Keratinocyte (primary cell): ENCODE data around the gene WDR27. TPM values are rescaled to one million over a fixed set of nuclear protein-coding genes. Genes with fewer than 3 reads are reported as not detected.

ENCODE experiments used
- DNase-seq: peaks from one replicate; pipeline ENCODE4 v3.0.0-alpha.2; 2011; ENCODE audit warnings: low read depth, missing footprints, low spot score
- FAIRE-seq: peaks from 2 replicates; lab custom pipeline; 2011; peaks lifted over from hg19 to GRCh38; lab: Jason Lieb, UNC
- H2AFZ ChIP-seq: 2 replicates; pipeline ENCODE4 v1.6.0; 2012; ENCODE audit warnings: low read length, control low read depth, inconsistent platforms; ENCODE audit not compliant: control insufficient read depth
- H3K27ac ChIP-seq: 2 replicates; pipeline ENCODE4 v1.5.1; 2011; ENCODE audit warnings: low read length; ENCODE audit not compliant: control insufficient read depth, insufficient read depth
- H3K27me3 ChIP-seq: 3 replicates; pipeline ENCODE4 v1.6.0; 2011; ENCODE audit warnings: low read length; ENCODE audit not compliant: control insufficient read depth, insufficient read depth; ENCODE audit errors: extremely low read depth
- H3K36me3 ChIP-seq, 2 experiments: 2 replicates in 1 of 2; 3 replicates in 1 of 2; pipeline ENCODE4 v1.5.1; 2011; ENCODE audit warnings: low read length in 2 of 2, mild to moderate bottlenecking in 1 of 2; ENCODE audit not compliant: control insufficient read depth in 2 of 2, insufficient read depth in 2 of 2; ENCODE audit errors: extremely low read depth in 1 of 2
- H3K4me1 ChIP-seq: 3 replicates; pipeline ENCODE4 v1.5.1; 2011; ENCODE audit warnings: low read length; ENCODE audit not compliant: control insufficient read depth, insufficient read depth; ENCODE audit errors: extremely low read depth
- H3K4me2 ChIP-seq: 3 replicates; pipeline ENCODE4 v1.6.0; 2011; ENCODE audit warnings: low read depth, low read length; ENCODE audit not compliant: control insufficient read depth, insufficient read depth; ENCODE audit errors: extremely low read depth
- H3K4me3 ChIP-seq, 3 experiments: fragments of 200-600 bp in 1 of 3; sonication (generic) in 1 of 3; 2 replicates in 2 of 3; 3 replicates in 1 of 3; pipeline ENCODE4 v1.5.1; 2011 to 2016; ENCODE audit warnings: low read length in 3 of 3, mild to moderate bottlenecking in 3 of 3, control low read depth in 2 of 3, inconsistent platforms in 1 of 3, low read depth in 1 of 3, mixed read lengths in 1 of 3, mixed run types in 1 of 3, moderate library complexity in 1 of 3; ENCODE audit not compliant: control insufficient read depth in 2 of 3, insufficient read depth in 2 of 3; ENCODE audit errors: extremely low read depth in 1 of 3
- H3K79me2 ChIP-seq: 2 replicates; pipeline ENCODE4 v1.6.0; 2012; ENCODE audit warnings: low read length; ENCODE audit not compliant: control insufficient read depth, insufficient read depth
- H3K9ac ChIP-seq: 3 replicates; pipeline ENCODE4 v1.6.0; 2011; ENCODE audit warnings: low read length; ENCODE audit not compliant: control insufficient read depth, insufficient read depth; ENCODE audit errors: extremely low read depth
- H3K9me1 ChIP-seq: 3 replicates; pipeline ENCODE4 v1.6.0; 2011; ENCODE audit warnings: low read length; ENCODE audit not compliant: control insufficient read depth, insufficient read depth; ENCODE audit errors: extremely low read depth
- H3K9me3 ChIP-seq: 2 replicates; pipeline ENCODE4 v1.5.1; 2012; ENCODE audit warnings: low read depth, low read length; ENCODE audit not compliant: control insufficient read depth
- H4K20me1 ChIP-seq: 3 replicates; pipeline ENCODE4 v1.6.0; 2011; ENCODE audit warnings: low read length; ENCODE audit not compliant: control insufficient read depth, insufficient read depth; ENCODE audit errors: extremely low read depth
- CTCF ChIP-seq, 3 experiments: IDR thresholded peaks in 1 of 3; conservative IDR thresholded peaks in 1 of 3; optimal IDR thresholded peaks in 1 of 3; 2 replicates in 2 of 3; 3 replicates in 1 of 3; pipeline versions ENCODE3 to v1.5.1; 2011; ENCODE audit warnings: low read length in 3 of 3, mild to moderate bottlenecking in 3 of 3, moderate library complexity in 2 of 3, control low read depth in 1 of 3, inconsistent platforms in 1 of 3; ENCODE audit not compliant: insufficient read depth in 2 of 3; ENCODE audit errors: extremely low read depth in 1 of 3
- EZH2 ChIP-seq: IDR thresholded peaks from one replicate; pipeline ENCODE4 v1.6.1; 2012; ENCODE audit warnings: inconsistent platforms, mild to moderate bottlenecking, low read length, moderate library complexity
- dilution Hi-C: fragments of 300-500 bp; cut with MboI; formaldehyde crosslinking; loops from one replicate; pipeline ENCODE4 v1.7.0; 2020; ENCODE audit warnings: low sequenced_read_pairs; ENCODE audit not compliant: extremely low pct_ligation_motif_present
- polyA plus RNA-seq, 5 experiments: library from polyadenylated mRNA; depleted of rRNA in 3 of 5; stranded (reverse) in 3 of 5; stranded (forward) in 1 of 5; unstranded in 1 of 5; fragments of >200 nt; gene quantifications; 1 replicate in 1 of 5; 2 replicates in 3 of 5; 3 replicates in 1 of 5; pipeline versions ENCODE4 v1.2.1 to v1.2.3, GENCODE V29; 2011 to 2012; ENCODE audit warnings: missing spikeins in 2 of 5, low read depth in 1 of 5, low replicate concordance in 1 of 5

The WDR27 gene
- polyA plus RNA-seq, 1 donor (not counting 4 experiments of a cell fraction or from before 2014, with no cell fraction given) = 17.8 TPM

GRCh38 chr6:169424149-169424804, 277.6 kb downstream of the WDR27 start:
- dilution Hi-C loops = no loop called here
- Histone ChIP-seq H4K20me1 (no peaks in the 10 kb centered on the region), H3K9me3 (no peaks in the 10 kb centered on the region), H3K4me1 (no peaks in the 10 kb centered on the region), H3K4me3 (no peak overlapping the region), H3K27me3 (no peaks in the 10 kb centered on the region), H3K79me2 (no peaks in the 10 kb centered on the region), H3K27ac (no peak overlapping the region), H3K4me2 (no peak overlapping the region), H3K9ac (no peak overlapping the region), H2AFZ (no peak overlapping the region), H3K9me1 (no peaks in the 10 kb centered on the region), H3K36me3 (no peaks in the 10 kb centered on the region)
- no peak for DNase-seq
- TF ChIP-seq EZH2 (no peak), CTCF (optimal IDR thresholded peaks at IDR 0.05 in 1 of 3, IDR thresholded peaks at IDR 0.05 in 1 of 3, conservative IDR thresholded peaks at IDR 0.05 in 1 of 3; ENCODE audit: extremely low read depth in 1 of 3, insufficient read depth in 2 of 3, low read length in 3 of 3) (no peak)
- no peak for FAIRE-seq

GRCh38 chr6:169421586-169422264, 280.1 kb downstream of the WDR27 start:
- Histone ChIP-seq H3K4me1 (no peaks in the 10 kb centered on the region), H3K9ac (no peak overlapping the region), H3K27ac (no peak overlapping the region), H3K27me3 (no peaks in the 10 kb centered on the region), H2AFZ (no peak overlapping the region), H3K4me2 (no peak overlapping the region), H3K36me3 (no peaks in the 10 kb centered on the region), H3K79me2 (no peaks in the 10 kb centered on the region), H3K9me3 (no peaks in the 10 kb centered on the region), H4K20me1 (no peaks in the 10 kb centered on the region), H3K9me1 (no peaks in the 10 kb centered on the region), H3K4me3 (no peak overlapping the region)
- no peak for TF ChIP-seq CTCF (optimal IDR thresholded peaks at IDR 0.05 in 1 of 3, IDR thresholded peaks at IDR 0.05 in 1 of 3, conservative IDR thresholded peaks at IDR 0.05 in 1 of 3; ENCODE audit: extremely low read depth in 1 of 3, insufficient read depth in 2 of 3, low read length in 3 of 3)
- TF ChIP-seq EZH2 = no peak
- dilution Hi-C loops = no loop called here
- no peak for DNase-seq
- no peak for FAIRE-seq
